ENCODE data around the gene SLC6A6.

SLC6A6 gene

DNA sequence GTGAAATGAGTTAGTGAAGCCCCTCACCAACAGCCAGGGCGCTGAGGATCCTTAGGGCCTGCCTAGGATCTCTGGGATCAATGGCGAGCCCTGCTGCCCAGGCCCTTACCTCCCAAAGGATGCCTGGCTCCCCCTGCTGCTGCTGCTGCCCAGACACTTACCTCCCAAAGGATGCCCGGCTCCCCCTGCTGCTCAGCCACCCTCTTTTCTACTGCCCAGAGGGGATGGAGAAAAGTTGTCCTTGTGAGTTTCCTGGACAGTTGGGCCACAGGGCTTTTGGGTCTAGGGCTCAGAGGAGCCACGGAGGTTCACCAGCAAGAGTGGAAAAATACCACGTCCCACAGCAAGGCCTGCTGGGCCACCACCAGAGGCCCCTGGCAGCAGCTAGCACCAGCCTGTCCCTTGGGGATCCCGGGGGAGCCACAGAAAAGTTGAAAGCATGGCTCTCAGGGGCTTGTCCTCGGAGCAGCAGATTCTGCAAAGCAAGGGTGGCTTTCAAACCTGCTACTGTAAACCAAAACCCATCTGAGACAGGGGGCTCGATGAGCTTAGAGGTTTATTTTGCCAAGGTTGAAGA lies 59.4 kb downstream of the SLC6A6 start:
- Histone ChIP-seq H3K27me3 (no peaks in the 10 kb centered on the region), H3K27ac (peak overlapping the region; percentile 36), H3K4me3 (ENCODE audit: low read depth in 1 of 2, low read length in 1 of 2) (no peak overlapping the region), H3K36me3 (peaks cover 100% of the 10 kb centered on the region), H3K9me3 (peaks cover 4% of the 10 kb centered on the region), H3K4me1 (ENCODE audit: control insufficient read depth in 1 of 2, insufficient read depth in 1 of 2, low read depth in 1 of 2, low read length in 1 of 2) (no peaks in the 10 kb centered on the region)
- TF ChIP-seq, protein P1, sequence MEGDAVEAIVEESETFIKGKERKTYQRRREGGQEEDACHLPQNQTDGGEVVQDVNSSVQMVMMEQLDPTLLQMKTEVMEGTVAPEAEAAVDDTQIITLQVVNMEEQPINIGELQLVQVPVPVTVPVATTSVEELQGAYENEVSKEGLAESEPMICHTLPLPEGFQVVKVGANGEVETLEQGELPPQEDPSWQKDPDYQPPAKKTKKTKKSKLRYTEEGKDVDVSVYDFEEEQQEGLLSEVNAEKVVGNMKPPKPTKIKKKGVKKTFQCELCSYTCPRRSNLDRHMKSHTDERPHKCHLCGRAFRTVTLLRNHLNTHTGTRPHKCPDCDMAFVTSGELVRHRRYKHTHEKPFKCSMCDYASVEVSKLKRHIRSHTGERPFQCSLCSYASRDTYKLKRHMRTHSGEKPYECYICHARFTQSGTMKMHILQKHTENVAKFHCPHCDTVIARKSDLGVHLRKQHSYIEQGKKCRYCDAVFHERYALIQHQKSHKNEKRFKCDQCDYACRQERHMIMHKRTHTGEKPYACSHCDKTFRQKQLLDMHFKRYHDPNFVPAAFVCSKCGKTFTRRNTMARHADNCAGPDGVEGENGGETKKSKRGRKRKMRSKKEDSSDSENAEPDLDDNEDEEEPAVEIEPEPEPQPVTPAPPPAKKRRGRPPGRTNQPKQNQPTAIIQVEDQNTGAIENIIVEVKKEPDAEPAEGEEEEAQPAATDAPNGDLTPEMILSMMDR (IDR thresholded peaks at IDR 0.05) = no peak

DNA sequence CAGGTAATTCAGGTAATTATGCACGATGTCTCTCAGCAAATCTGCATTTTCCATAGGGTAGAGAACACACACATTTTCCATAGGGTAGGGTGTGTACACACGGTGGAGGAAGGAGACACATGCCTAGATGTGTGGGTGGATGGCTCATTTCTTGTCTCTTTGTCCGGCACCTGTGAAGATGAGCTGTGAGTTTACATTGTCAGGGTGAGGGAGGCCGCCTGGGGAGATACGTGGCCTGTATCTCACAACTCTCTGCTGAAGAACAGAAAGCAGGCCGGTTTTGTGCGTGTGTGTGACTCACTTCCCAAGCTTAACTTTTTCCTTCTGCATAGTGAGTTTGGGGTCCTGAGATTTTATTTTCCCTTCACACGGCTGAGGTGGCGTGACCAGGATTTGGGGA lies 60.3 kb downstream of the SLC6A6 start:
- Histone ChIP-seq H3K27ac (peak overlapping the region; percentile 36), H3K9me3 (peaks cover 4% of the 10 kb centered on the region), H3K4me1 (ENCODE audit: control insufficient read depth in 1 of 2, insufficient read depth in 1 of 2, low read depth in 1 of 2, low read length in 1 of 2) (peaks cover 0 to 3% of the 10 kb centered on the region in 2 experiments), H3K27me3 (no peaks in the 10 kb centered on the region), H3K4me3 (ENCODE audit: low read depth in 1 of 2, low read length in 1 of 2) (no peak overlapping the region), H3K36me3 (peaks cover 100% of the 10 kb centered on the region)
- TF ChIP-seq, protein P1 (IDR thresholded peaks at IDR 0.05) = no peak

DNA sequence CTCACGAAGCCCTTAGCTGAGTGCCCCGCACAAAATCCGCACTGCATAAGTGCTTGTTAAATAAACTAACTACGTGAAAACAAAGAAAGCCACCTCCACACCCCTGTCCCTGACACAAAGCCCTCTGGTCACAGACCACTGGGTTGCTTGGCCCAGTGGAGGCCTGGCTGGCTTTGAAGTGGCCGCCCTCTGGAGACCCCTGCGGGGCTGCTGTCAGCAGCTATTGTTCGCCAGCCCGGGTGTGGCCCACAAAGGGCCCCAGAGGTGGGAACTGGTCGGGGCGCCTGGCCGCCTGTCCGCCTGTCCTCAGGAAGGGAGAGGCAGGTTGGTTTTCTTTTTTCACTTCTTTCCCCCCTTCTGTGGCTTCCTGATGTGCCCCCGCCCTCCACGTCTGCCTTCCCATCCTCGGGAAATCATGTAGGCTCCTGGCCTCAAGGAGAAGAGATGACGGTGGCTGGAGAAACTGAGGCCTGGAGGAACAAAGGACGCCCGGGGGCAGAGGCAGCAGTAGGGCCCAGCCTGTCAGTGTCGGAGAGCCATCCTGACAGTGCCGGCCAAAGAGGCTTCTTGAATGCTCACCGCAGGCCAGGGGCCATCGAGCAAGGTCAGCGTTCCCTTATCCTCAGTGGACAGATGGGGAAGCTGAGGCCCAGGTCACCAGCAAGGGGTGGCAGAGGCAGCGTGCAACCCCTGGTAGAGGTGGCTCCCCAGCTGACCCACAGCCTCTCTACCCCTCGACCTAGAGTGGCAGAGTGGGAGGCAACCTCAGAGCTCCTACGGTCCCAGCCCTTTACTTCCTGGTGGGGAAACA lies 61.1 kb downstream of the SLC6A6 start:
- peaks cover 4% of the 10 kb centered on the region for H3K9me3 ChIP-seq
- TF ChIP-seq, protein P1 (IDR thresholded peaks at IDR 0.05) = no peak
- H3K36me3 ChIP-seq = peaks cover 100% of the 10 kb centered on the region
- peak overlapping the region; percentile 18 for H3K27ac ChIP-seq
- H3K4me1 ChIP-seq (ENCODE audit: control insufficient read depth in 1 of 2, insufficient read depth in 1 of 2, low read depth in 1 of 2, low read length in 1 of 2) = peaks cover 0 to 6% of the 10 kb centered on the region in 2 experiments
- no peaks in the 10 kb centered on the region for H3K27me3 ChIP-seq
- no peak overlapping the region for H3K4me3 ChIP-seq (ENCODE audit: low read depth in 1 of 2, low read length in 1 of 2)

DNA sequence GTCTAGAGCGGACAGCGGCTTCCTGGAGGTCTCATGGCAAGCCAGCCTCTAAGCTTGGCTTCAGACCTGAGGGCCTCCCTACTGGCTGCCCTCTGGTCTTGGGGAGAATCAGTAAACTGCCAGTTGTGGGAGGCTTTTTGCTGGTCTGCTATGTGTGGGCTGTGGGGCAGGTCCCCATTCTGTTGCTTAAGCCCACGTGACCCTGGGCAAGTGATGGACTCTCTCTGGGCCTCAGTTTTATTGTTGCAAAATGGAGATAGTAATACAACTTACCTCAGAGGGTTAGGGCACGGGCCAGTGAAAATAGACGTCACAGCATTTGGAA lies 61.7 kb downstream of the SLC6A6 start:
- H3K4me1 ChIP-seq (ENCODE audit: control insufficient read depth in 1 of 2, insufficient read depth in 1 of 2, low read depth in 1 of 2, low read length in 1 of 2) = peaks cover 0 to 6% of the 10 kb centered on the region in 2 experiments
- H3K36me3 ChIP-seq = peaks cover 100% of the 10 kb centered on the region
- no peaks in the 10 kb centered on the region for H3K27me3 ChIP-seq
- TF ChIP-seq, protein P1 (IDR thresholded peaks at IDR 0.05) = no peak
- H3K27ac ChIP-seq = peak overlapping the region; percentile 18
- no peak overlapping the region for H3K4me3 ChIP-seq (ENCODE audit: low read depth in 1 of 2, low read length in 1 of 2)
- peaks cover 4% of the 10 kb centered on the region for H3K9me3 ChIP-seq

DNA sequence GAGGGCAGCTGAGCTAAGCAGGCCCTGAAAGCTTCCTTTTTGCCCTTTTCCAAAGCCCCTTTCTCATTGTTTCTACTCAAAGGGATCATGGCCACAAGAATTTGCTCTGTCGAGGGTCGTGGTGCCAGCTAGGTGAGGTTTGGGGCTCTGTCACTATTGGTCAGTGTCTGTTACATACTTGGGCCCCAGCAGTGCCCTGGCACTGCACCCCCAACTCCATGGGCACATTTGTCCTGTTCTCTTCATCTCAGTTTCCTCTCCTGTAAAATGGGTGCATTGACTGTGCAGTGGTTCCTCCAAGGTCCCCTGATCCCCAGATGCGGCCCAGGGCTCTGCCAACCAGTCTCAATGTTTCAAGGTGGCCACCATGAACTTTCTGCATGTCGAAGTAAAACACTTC lies 62.1 kb downstream of the SLC6A6 start:
- no peaks in the 10 kb centered on the region for H3K27me3 ChIP-seq
- TF ChIP-seq, protein P1 (IDR thresholded peaks at IDR 0.05) = no peak
- peaks cover 4% of the 10 kb centered on the region for H3K9me3 ChIP-seq
- H3K36me3 ChIP-seq = peaks cover 100% of the 10 kb centered on the region
- H3K27ac ChIP-seq = no peak overlapping the region
- no peak overlapping the region for H3K4me3 ChIP-seq (ENCODE audit: low read depth in 1 of 2, low read length in 1 of 2)
- H3K4me1 ChIP-seq (ENCODE audit: control insufficient read depth in 1 of 2, insufficient read depth in 1 of 2, low read depth in 1 of 2, low read length in 1 of 2) = peaks cover 0 to 6% of the 10 kb centered on the region in 2 experiments

Measured in neutrophil (primary cell).